Epithelial cell of proximal tubule (primary cell): ENCODE results near the gene TM4SF5. TPM values are rescaled to one million over a fixed set of nuclear protein-coding genes. Genes with fewer than 3 reads are reported as not detected.

Source experiments
- DNase-seq: peaks from one replicate; pipeline ENCODE4 v3.0.0-alpha.2; 2011; ENCODE audit warnings: low read depth
- H3K4me3 ChIP-seq: 2 replicates; pipeline ENCODE4 v1.5.1; 2011; ENCODE audit warnings: low read depth, mild to moderate bottlenecking, low read length
- total RNA-seq: library from RNA; depleted of rRNA; stranded (reverse); fragments of >200 nt; gene quantifications from 2 replicates; pipeline ENCODE4 v1.2.3, GENCODE V29; 2015
- TF ChIP-seq, protein P1 (sequence below): conservative IDR thresholded peaks from 2 replicates; pipeline ENCODE4 v1.5.1; 2012; ENCODE audit warnings: low read depth, mild to moderate bottlenecking, low read length

Gene TM4SF5
- total RNA-seq, 1 donor from 2014 or later = not detected

GRCh38 chr17:4789951-4790704 lies 18.4 kb downstream of the TM4SF5 start:
- TF ChIP-seq, protein P1, sequence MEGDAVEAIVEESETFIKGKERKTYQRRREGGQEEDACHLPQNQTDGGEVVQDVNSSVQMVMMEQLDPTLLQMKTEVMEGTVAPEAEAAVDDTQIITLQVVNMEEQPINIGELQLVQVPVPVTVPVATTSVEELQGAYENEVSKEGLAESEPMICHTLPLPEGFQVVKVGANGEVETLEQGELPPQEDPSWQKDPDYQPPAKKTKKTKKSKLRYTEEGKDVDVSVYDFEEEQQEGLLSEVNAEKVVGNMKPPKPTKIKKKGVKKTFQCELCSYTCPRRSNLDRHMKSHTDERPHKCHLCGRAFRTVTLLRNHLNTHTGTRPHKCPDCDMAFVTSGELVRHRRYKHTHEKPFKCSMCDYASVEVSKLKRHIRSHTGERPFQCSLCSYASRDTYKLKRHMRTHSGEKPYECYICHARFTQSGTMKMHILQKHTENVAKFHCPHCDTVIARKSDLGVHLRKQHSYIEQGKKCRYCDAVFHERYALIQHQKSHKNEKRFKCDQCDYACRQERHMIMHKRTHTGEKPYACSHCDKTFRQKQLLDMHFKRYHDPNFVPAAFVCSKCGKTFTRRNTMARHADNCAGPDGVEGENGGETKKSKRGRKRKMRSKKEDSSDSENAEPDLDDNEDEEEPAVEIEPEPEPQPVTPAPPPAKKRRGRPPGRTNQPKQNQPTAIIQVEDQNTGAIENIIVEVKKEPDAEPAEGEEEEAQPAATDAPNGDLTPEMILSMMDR = peak; percentile 57
- peak overlapping the region; percentile 65 for H3K4me3 ChIP-seq
- peak; percentile 32 for DNase-seq

- TF ChIP-seq, protein P1 = no peak
- H3K4me3 ChIP-seq = peak overlapping the region; percentile 65
- DNase-seq = no peak
Measured at GRCh38 chr17:4790705-4791088, 19.0 kb downstream of the TM4SF5 start.

DNA sequence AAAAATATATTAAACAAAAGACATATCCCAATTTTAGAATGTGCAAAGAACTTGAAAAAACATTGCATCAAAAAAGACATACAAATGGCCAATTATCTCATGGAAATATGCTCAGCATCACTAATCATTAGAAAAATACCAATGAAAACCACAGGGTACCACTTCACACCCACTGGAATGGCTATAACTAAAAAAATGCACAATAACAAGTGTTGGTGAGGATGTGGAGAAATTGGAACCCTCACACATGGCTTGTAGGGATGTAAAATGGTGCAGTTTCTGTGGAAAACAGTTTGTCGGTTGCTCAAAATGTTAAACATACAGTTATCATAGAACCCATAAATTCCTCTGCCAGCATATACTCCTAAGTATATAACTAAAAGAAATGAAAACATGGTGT lies 23.5 kb downstream of the TM4SF5 start:
- TF ChIP-seq, protein P1 = no peak
- no peak overlapping the region for H3K4me3 ChIP-seq

GRCh38 chr17:4796552-4796920 lies 24.9 kb downstream of the TM4SF5 start:
- no peak for DNase-seq
- peak overlapping the region; percentile 95 for H3K4me3 ChIP-seq
- TF ChIP-seq, protein P1 = no peak

More for the DNA sequence above, 23.5 kb downstream of the TM4SF5 start:
- DNase-seq = no peak

GRCh38 chr17:4800462-4801196 lies 28.9 kb downstream of the TM4SF5 start:
- no peak for DNase-seq
- no peak overlapping the region for H3K4me3 ChIP-seq
- TF ChIP-seq, protein P1 = no peak

DNA sequence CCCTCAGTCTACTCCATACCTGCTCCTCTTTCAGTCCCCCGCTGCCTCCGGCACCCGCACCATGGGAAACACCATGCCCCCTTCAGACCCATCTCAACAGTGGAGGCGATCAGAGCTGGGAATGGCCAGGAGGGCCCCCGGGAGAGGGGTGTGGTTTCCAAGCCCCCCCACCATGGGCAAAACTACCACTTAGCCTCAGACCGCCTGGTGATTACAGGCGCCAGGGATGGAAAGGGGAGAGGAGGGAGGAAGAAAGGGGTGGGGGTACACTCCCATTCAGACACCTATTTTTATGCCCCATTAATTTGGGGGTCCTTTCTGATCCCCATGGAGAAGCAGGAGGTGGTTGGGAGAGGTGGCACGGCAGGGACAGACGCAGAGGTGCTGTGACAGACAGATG lies 30.5 kb downstream of the TM4SF5 start, which contains the start of gene C17orf114:
TSS of gene C17orf114 (minus strand) at position 101 of the 400 bp plus-strand sequence.
- no peak for DNase-seq
- TF ChIP-seq, protein P1 = no peak
- H3K4me3 ChIP-seq = no peak within 1 kb of the TSS
